Upper lobe of right lung (tissue), 1 donor: Measurements from ENCODE around the gene NOL3. TPM values are rescaled to one million over a fixed set of nuclear protein-coding genes. Genes with fewer than 3 reads are reported as not detected.

ENCODE experiments used
- ATAC-seq: fragments of 200-7000 bp; cut with Tn5 transposase; one replicate; pipeline ENCODE4 v1.9.1; 2020; ENCODE audit warnings: mild to moderate bottlenecking, moderate library complexity
- DNase-seq: peaks from one replicate; pipeline ENCODE4 v3.0.0-alpha.2; 2020
- H3K27ac ChIP-seq: fragments of 200-600 bp; one replicate; pipeline ENCODE4 v1.8.0; 2022
- H3K27me3 ChIP-seq: fragments of 200-600 bp; one replicate; pipeline ENCODE4 v1.8.0; 2022; ENCODE audit warnings: mild to moderate bottlenecking
- H3K36me3 ChIP-seq: fragments of 200-600 bp; one replicate; pipeline ENCODE4 v1.8.0; 2022
- H3K4me1 ChIP-seq: fragments of 200-600 bp; one replicate; pipeline ENCODE4 v1.8.0; 2022
- H3K4me3 ChIP-seq: fragments of 200-600 bp; one replicate; pipeline ENCODE4 v1.8.0; 2022; ENCODE audit warnings: mild to moderate bottlenecking
- H3K9me3 ChIP-seq: fragments of 200-600 bp; one replicate; pipeline ENCODE4 v1.8.0; 2022
- intact Hi-C: fragments of 100-400 bp; cut with DNase I; formaldehyde crosslinking; loops from one replicate; pipeline ENCODE4 v1.11.0; 2022
- total RNA-seq: library from RNA; stranded (reverse); fragmentation: NEBNext Ultra II Directional; extraction: Animal tissue kit (Norgen Biotek cat#: 25700); gene quantifications from one replicate; pipeline ENCODE4 v1.2.1, GENCODE V29; 2021
- TF ChIP-seq, protein P1 (sequence below): fragments of 200-600 bp; IDR thresholded peaks from one replicate; pipeline ENCODE4 v1.8.0; 2022; ENCODE audit warnings: antibody characterized with exemption
- donor health status: DM: no; HTN: yes; CAD: no; lungs with severe emphysema.

The NOL3 gene
- total RNA-seq, 1 donor from 2014 or later = 59.7 TPM

DNA sequence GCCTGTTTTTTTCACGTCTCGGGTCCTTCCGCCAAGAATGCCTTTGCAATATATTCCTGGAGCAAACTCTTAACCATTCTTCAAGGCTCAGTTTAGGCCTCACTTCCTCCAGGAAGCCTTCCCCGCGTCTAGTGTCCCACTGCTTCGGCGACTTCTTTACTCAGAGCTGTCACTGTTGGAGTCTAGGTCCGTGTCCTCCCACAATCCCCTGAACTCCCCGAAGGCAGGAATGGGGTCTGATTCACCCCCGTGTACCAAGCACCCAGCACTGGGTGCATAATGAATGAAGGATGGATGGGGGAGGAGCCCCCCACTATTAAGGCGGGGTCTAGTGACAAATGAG is 12.9 kb downstream of the NOL3 start:
- H3K27ac ChIP-seq = peak overlapping the region; percentile 7
- ATAC-seq = no peak
- H3K4me3 ChIP-seq = peak overlapping the region; percentile 79
- no peak for DNase-seq
- no peaks in the 10 kb centered on the region for H3K36me3 ChIP-seq
- H3K4me1 ChIP-seq = peaks cover 30% of the 10 kb centered on the region
- no peaks in the 10 kb centered on the region for H3K27me3 ChIP-seq
- H3K9me3 ChIP-seq = no peaks in the 10 kb centered on the region
- TF ChIP-seq, protein P1, sequence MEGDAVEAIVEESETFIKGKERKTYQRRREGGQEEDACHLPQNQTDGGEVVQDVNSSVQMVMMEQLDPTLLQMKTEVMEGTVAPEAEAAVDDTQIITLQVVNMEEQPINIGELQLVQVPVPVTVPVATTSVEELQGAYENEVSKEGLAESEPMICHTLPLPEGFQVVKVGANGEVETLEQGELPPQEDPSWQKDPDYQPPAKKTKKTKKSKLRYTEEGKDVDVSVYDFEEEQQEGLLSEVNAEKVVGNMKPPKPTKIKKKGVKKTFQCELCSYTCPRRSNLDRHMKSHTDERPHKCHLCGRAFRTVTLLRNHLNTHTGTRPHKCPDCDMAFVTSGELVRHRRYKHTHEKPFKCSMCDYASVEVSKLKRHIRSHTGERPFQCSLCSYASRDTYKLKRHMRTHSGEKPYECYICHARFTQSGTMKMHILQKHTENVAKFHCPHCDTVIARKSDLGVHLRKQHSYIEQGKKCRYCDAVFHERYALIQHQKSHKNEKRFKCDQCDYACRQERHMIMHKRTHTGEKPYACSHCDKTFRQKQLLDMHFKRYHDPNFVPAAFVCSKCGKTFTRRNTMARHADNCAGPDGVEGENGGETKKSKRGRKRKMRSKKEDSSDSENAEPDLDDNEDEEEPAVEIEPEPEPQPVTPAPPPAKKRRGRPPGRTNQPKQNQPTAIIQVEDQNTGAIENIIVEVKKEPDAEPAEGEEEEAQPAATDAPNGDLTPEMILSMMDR = no peak
- intact Hi-C loops = no loop called here

DNA sequence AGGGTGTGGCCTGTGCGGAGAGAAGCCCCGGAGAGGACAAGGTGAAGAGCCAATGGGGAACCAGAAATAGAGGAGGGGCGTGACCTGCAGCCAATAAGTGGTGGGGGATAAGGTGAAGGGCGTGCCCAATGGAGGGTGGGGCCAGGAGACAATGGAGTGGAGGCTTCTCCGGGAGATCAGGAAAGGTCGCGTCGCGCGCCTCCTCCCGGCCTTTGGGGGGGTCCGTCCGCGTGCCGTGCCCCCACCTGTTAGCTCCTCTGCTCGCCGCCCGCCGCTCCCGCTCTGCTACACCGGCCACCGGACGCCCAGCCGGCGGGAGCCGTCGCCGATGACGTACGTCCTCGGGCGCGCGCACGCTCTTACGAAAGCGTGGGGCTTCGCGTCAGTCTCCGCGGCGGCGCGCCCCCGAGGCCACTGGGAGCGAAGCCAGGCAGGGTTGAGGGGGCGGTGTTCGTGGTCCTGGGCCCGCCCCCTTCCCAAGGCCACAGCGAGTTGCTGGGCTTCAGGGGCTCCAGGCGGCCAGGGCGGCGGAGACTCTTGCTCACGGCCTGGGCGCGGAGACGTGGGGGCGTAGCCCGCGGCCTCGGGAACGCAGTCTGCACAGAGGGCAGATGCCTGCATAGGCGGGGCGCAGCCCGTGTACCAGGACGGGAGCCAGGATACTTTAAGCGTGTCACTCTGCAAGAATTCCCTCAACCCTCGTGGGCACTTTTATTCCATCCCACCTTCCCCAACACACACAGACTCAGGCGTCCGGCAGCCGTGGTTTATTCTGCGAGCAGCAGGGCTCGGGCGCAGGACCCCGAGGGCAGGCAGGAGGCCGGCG is 13.5 kb downstream of the NOL3 start, which contains the start of gene MATCAP1:
TSS of gene MATCAP1 (minus strand) at position 337 of the 826 bp plus-strand sequence. CDS start 3,353 bp downstream, outside the sequence.
- TF ChIP-seq, protein P1 = no peak
- no peaks in the 10 kb centered on the region for H3K9me3 ChIP-seq
- intact Hi-C loops = no loop called here
- H3K4me1 ChIP-seq = peaks cover 24% of the 10 kb centered on the region
- DNase-seq = peak; percentile 95
- H3K27me3 ChIP-seq = no peaks in the 10 kb centered on the region
- no peaks in the 10 kb centered on the region for H3K36me3 ChIP-seq
- H3K4me3 ChIP-seq = peak within 1 kb of the TSS; percentile 79
- ATAC-seq = peak; percentile 94
- H3K27ac ChIP-seq = peak within 1 kb of the TSS; percentile 93

DNA sequence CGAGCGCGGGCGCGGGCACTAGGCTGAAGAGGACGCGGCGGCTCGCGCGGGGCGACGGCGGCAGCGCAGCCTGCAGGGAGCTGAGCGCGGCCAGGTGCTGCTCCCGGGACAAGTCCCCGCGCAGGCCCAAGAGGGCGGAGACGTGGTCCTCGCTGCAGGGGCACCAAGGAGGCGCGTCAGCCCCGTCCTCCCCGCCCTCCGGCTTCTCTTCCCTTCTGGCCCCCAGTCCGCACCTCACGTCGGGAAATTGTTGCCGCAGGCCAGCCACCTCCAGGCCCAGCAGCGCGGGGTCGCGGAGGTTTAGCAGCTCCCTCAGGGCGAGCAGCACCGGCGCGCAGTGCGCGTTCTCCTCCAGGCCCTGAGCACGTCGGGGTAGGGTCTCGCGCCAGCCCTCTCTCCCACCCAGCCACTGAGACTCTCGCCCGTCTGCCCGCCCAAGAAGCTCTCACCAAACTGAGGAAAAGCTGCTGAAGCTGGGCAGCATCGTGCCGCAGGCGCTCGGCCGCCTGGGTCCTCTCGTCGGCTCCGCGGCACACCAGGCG is 14.2 kb downstream of the NOL3 start:
- intact Hi-C loops = no loop called here
- Histone ChIP-seq H3K4me3 (peak overlapping the region; percentile 79), H3K9me3 (no peaks in the 10 kb centered on the region), H3K36me3 (no peaks in the 10 kb centered on the region), H3K27ac (peak overlapping the region; percentile 93), H3K4me1 (peaks cover 22% of the 10 kb centered on the region), H3K27me3 (no peaks in the 10 kb centered on the region)
- TF ChIP-seq, protein P1 = no peak
- DNase-seq = no peak
- peak; percentile 8 for ATAC-seq

DNA sequence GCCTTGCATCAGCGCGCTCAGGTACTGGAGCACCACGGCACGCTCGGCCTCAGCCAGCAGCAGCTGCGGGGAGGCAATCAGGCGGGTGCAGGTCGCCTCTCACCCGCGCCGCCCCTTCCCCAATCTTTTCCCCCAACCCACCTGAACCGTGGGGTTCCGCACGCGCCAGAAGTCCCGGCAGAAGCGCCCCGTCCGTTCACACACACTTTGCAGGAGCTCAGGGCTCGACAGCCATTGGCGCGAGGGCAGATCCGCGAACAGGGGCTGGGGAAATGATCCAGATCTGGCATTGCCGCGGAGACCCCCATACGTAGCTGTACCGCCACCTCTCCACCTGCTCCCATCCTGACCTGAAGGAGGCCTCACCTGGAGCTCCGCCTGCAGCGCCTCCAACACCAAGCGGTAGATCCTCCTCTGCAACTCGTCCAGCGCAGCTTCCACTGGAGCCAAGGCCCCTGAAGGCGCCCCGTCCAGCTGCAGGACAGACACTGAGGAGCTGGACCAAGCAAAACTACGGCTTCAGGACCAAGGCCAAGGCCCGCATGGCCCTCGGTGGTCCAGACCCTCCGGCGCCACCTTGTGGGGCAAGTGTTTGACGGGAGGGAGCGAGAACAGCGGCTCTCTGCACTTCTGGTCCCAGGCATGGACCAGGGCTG is 14.8 kb downstream of the NOL3 start:
- Histone ChIP-seq H3K27me3 (no peaks in the 10 kb centered on the region), H3K36me3 (no peaks in the 10 kb centered on the region), H3K4me3 (peak overlapping the region; percentile 79), H3K27ac (no peak overlapping the region), H3K9me3 (no peaks in the 10 kb centered on the region), H3K4me1 (peaks cover 22% of the 10 kb centered on the region)
- ATAC-seq = peak; percentile 74
- intact Hi-C loops = no loop called here
- peak; percentile 96 for DNase-seq
- TF ChIP-seq, protein P1 = peak; percentile 85

DNA sequence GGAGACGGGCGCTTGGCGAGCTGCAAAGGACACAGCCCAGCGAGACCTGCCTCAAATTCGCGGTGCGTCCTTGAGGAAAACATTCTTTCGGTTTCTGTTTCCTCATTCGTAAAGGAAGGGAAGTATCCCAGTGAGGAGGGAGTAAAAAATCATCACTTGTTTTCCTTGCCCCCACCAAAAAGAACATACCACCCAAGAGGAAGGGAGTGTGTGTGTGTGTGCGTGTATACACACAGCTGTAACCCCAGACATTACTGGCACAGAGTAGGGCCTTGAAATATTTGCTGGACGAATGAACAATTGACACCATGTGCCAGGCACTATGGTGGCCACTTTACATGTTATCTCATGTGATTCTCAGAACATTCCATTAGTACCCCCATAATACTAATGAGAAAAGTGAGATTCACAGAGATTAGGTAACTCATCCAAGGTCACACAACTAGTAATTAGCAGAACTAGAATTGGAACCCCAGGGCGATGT is 15.4 kb downstream of the NOL3 start:
- ATAC-seq (no peak), DNase-seq (no peak)
- Histone ChIP-seq H3K4me1 (peaks cover 22% of the 10 kb centered on the region), H3K36me3 (no peaks in the 10 kb centered on the region), H3K27me3 (no peaks in the 10 kb centered on the region), H3K27ac (no peak overlapping the region), H3K4me3 (peak overlapping the region; percentile 79), H3K9me3 (no peaks in the 10 kb centered on the region)
- intact Hi-C loops = no loop called here
- TF ChIP-seq, protein P1 = no peak
